NCI-H2171 treated with DMSO at 0.1 percent for 48 hours (cell line): ENCODE data around the gene LRBA.
"Not testable (repeated sequence)": the region's sequence is repeated elsewhere in the genome, so short reads cannot be mapped to it uniquely, and the experiment has no call there.

ENCODE experiments used
- DNase-seq: peaks from one replicate; lab custom pipeline; 2025; lab: John Stamatoyannopoulos, UW

LRBA gene

GRCh38 chr4:150662686-150663085 lies 352.4 kb downstream of the LRBA start:
- DNase-seq: no peak

GRCh38 chr4:150661551-150661950 lies 353.5 kb downstream of the LRBA start:
- DNase-seq: not testable (repeated sequence)

- DNase-seq: not testable (repeated sequence)
These were observed 356.8 kb downstream of the LRBA start for GRCh38 chr4:150658258-150658657.

GRCh38 chr4:150656891-150657290 lies 358.2 kb downstream of the LRBA start:
- no peak for DNase-seq

GRCh38 chr4:150650751-150651150 lies 364.3 kb downstream of the LRBA start:
- DNase-seq: no peak

GRCh38 chr4:150648123-150648522 lies 367.0 kb downstream of the LRBA start:
- no peak for DNase-seq

GRCh38 chr4:150647008-150647407 lies 368.1 kb downstream of the LRBA start:
- no peak for DNase-seq

- no peak for DNase-seq
These were observed 373.5 kb downstream of the LRBA start for GRCh38 chr4:150641612-150642011.

GRCh38 chr4:150632639-150633038 lies 382.4 kb downstream of the LRBA start:
- DNase-seq: no peak

GRCh38 chr4:150628073-150628472 lies 387.0 kb downstream of the LRBA start:
- DNase-seq: no peak

- no peak for DNase-seq
These were observed 390.1 kb downstream of the LRBA start for GRCh38 chr4:150625033-150625432.

GRCh38 chr4:150624055-150624454 lies 391.0 kb downstream of the LRBA start:
- no peak for DNase-seq

GRCh38 chr4:150619042-150619441 lies 396.0 kb downstream of the LRBA start:
- DNase-seq: peak; percentile 0

- no peak for DNase-seq
These were observed 406.0 kb downstream of the LRBA start for GRCh38 chr4:150609131-150609530.

GRCh38 chr4:150600812-150601445 lies 414.2 kb downstream of the LRBA start:
- DNase-seq: no peak

- no peak for DNase-seq
These were observed 415.5 kb downstream of the LRBA start for GRCh38 chr4:150599547-150599946.

GRCh38 chr4:150598909-150599308 lies 416.2 kb downstream of the LRBA start:
- DNase-seq: no peak

GRCh38 chr4:150593996-150594395 lies 421.1 kb downstream of the LRBA start:
- no peak for DNase-seq

GRCh38 chr4:150591904-150592303 lies 423.2 kb downstream of the LRBA start:
- DNase-seq: no peak

- DNase-seq: peak; percentile 2
These were observed 423.7 kb downstream of the LRBA start for GRCh38 chr4:150591406-150591805.

- no peak for DNase-seq
These were observed 424.5 kb downstream of the LRBA start for GRCh38 chr4:150590631-150591030.

- DNase-seq: no peak
These were observed 425.9 kb downstream of the LRBA start for GRCh38 chr4:150589157-150589556.

GRCh38 chr4:150588316-150588715 lies 426.8 kb downstream of the LRBA start:
- no peak for DNase-seq

GRCh38 chr4:150586162-150586810 lies 428.8 kb downstream of the LRBA start:
- DNase-seq: no peak
